Measurements from ENCODE around the gene MLXIP.
"Not testable (repeated sequence)": the region's sequence is repeated elsewhere in the genome, so short reads cannot be mapped to it uniquely, and the experiment has no call there.

MLXIP gene, protein sequence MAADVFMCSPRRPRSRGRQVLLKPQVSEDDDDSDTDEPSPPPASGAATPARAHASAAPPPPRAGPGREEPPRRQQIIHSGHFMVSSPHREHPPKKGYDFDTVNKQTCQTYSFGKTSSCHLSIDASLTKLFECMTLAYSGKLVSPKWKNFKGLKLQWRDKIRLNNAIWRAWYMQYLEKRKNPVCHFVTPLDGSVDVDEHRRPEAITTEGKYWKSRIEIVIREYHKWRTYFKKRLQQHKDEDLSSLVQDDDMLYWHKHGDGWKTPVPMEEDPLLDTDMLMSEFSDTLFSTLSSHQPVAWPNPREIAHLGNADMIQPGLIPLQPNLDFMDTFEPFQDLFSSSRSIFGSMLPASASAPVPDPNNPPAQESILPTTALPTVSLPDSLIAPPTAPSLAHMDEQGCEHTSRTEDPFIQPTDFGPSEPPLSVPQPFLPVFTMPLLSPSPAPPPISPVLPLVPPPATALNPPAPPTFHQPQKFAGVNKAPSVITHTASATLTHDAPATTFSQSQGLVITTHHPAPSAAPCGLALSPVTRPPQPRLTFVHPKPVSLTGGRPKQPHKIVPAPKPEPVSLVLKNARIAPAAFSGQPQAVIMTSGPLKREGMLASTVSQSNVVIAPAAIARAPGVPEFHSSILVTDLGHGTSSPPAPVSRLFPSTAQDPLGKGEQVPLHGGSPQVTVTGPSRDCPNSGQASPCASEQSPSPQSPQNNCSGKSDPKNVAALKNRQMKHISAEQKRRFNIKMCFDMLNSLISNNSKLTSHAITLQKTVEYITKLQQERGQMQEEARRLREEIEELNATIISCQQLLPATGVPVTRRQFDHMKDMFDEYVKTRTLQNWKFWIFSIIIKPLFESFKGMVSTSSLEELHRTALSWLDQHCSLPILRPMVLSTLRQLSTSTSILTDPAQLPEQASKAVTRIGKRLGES

DNA sequence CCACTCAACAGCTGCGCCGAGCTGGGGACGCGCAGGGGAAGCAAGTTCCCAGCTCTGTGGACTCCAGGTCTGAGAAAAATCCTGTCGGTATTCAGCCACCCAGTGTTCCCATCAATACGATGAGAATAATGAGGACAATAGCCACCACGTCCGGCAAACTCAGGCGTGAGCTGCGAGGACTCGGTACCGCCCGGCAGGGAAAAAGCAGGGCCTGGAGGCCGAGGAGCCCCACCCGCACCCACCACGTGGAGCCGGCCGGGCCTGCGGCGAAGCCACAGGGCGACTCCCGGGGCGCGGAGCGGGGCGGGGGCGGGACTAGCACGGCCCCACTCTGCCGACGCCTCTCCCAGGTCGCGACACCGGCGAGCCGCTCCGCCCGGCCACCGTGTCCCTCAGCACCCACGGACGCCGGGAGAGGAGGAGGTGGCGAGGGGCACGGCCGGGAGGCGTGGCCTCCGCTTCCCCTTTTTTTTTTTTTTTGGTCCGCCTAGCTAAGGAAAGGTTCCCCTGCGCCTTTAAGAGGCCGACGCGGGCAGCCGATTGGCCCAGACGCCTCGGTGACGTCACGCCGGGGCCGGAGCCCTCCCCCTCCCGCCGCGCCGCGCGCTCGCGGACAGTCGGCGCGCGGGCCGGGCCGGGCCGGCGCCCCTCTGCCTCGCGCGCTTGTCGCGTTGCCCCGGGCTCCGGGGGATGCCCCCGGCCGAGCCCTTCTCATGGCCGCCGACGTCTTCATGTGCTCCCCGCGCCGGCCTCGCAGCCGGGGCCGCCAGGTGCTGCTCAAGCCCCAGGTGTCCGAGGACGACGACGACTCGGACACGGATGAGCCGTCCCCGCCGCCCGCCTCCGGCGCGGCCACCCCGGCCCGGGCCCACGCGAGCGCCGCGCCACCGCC lies at the start of gene MLXIP:
TSS of gene MLXIP (plus strand) at position 616 of the 892 bp plus-strand sequence. CDS start at position 714, 98 bp downstream.
- DNase-seq: peak; percentile 94

DNA sequence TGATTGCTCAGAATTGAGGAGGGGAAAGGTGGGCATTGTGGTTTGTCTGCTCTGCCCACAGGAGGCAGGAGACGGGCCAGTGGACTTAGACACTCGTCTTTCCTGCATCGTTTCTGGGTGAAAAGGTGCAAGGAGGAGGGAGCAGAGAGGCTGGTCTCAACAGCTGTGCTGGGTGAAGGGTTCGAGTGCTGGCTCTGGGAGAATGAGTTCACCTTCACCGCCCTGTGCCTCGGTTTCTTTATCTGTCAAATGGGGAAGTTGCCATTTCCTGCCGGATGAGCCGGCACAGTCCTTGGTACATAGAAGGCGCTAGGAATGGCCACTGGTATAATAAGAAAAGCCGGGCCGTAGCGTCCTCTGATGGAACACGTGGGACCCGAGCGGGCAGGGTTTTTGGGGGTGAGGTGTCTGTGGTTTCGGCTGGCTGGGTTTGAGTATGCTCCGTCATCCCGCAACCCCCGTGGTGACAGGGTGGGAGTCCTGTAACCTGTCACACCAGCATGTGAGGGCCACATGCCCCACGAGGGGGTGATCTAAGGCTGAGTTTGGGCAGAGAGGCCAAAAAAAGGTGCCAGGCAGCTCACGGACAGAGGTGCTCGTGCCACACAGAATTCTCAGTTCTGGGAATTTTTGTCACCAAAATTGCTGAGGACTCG lies 49.5 kb upstream of the MLXIP start:
- DNase-seq: no peak

DNA sequence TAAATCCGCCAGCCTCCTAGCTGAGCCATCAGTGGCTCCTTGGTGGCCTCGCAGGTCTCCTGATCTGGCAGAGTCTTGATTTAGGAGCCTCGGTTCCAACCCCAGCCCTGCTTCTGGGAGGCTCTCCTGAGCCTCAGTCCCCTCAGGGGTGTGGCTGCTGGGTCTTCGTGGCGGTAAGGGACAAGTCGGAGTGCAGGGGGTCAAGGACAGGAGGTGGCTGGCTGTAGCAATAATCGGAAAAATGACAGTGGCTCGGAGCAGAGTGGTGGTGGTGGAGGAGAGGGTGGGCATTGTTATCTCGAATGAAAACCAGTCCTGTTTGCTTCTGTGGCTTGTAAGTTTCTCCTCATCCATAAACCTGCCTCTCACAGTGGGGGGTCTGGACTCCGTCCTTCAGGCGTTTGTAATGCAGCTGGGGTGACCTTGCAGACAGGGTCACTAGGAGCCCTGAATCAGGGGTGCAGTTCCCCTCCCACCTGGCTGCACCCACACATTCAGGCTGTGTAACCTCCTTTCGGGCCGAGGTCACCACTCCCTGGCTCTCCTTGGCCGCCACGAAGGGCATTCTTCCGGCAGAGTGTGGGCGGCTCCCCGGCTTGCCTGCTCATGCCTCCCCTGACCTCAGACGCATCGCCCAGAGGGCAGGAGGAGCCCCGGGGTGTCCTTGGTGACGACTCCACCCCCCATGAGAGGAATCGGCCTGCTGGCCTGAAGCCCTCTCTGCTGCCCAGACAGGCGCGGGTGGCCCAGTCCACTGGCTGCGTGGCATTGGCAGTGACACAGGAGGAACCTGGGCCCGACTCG lies 48.7 kb upstream of the MLXIP start:
- DNase-seq: no peak

DNA sequence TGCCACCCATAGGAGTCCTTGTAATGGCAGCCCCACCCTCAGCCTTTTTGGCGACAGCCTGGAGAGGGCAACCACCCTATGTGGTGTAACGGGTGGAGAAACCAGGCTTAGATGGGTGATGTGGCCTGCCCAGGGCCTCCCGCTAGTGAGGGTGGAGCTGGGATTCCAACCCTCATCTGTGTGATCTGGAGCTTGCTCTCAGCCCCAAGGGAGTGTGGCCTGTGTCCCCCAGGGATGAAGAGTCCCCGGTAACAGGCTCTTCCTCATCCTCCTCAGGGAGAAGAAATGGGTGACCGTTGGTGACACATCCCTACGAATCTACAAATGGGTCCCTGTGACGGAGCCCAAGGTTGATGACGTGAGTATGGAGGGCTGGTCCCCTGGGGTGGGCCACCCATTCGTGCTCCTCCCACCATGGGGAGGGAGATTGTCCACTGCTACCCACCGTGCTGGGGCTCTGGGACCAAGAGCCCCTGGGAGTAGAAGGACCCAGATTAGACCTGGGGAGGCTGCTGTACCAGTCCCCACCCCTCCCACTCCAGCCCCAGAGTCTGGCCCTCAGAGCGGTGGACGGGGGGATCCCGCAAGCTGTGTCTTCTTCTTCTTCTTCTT lies 48.0 kb upstream of the MLXIP start:
- DNase-seq: no peak

DNA sequence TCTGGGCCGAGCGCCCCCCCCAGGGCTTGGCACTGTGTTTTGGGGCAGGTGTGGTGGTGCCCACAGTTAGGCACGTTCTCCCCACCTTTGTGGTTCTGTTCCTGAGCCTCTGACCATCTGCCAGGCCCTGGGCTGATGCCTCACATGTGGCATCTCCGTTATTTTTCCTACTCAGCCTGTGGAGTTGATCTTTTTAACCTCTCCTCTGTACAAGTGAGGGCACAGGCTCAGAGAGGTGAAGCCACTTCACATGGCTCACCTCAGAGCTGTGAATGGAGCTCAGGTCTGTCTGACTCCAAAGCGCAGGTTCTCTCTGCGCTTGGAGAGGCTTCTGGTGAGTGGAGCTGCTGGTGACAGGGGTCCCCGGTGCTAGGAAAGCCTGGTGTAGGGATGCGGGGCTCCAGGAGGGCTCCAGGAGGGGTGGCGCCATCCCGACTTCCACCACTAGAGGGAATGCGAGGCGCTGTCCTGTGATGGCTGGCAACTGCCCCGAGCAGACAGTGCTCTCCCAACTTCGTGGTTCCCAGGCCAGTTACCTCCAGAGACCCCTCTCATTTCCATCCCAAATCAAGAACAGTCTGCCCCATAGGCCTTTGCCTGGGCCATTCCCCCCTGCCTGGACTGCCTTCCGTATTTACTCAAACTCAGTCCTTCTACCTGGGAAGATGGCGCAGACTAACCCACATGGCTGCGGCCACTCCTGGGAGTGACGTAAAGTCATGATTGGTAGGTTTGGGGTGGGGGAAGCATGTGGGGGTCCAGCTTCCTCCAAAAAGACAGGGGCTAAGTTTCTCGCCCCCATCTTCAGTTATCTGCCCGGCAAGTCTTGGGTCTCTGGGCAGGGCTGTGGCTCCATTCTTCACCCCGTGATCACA lies 47.0 kb upstream of the MLXIP start:
- peak; percentile 30 for DNase-seq

DNA sequence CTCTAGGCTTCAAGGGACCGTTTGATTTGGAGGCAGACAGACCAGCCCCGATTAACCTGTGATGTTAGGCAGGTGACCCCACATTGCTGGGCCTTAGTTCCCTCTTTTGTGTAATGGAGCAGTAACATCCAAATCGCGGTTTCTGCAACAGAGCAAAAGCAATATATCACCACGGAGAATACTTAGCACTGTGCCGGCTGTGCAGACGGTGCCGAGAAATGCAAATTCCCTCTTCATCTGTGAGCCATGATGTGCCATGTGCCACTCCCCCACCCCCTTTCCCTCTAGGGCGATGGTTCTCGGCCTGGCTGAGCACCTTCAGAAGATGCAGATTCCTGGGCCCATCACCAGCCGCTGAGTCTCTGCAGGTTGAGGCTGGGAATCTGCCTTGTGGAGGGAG lies 46.0 kb upstream of the MLXIP start:
- no peak for DNase-seq

DNA sequence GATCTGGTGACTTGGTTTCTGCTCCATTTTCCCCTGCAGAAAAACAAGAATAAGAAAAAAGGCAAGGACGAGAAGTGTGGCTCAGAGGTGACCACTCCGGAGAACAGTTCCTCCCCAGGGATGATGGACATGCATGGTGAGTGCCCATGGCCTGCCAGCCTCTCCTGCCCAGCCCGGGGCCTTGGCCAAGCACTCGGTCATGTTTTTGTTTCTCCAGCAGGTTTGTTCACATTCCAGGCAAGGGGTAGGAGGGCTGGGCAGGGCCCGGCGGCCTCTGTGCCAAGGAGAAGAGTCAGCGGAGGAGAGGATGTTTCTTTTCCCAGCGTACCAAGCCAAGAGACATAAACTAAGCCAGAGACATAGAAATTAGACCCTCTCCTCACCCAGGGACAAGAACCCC lies 43.3 kb upstream of the MLXIP start:
- no peak for DNase-seq

DNA sequence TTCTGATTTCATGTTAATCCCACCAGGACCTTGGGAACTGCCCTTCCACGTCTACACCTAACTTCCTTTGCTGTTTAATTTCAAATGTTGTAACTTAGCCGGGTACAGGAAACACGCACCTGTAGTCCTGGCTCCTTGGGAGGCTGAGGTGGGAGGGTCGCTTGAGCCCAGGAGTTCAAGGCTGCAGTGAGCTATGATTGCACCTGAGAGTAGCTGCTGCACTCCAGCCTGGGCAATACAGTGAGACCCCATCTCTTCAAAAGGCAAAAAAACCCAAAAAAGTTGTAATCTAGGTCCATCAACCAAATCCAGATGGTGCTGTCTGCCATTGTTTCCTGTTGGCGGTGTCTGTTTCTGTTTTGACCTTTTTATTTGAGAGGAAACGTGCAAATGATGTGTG lies 42.4 kb upstream of the MLXIP start:
- DNase-seq: no peak

DNA sequence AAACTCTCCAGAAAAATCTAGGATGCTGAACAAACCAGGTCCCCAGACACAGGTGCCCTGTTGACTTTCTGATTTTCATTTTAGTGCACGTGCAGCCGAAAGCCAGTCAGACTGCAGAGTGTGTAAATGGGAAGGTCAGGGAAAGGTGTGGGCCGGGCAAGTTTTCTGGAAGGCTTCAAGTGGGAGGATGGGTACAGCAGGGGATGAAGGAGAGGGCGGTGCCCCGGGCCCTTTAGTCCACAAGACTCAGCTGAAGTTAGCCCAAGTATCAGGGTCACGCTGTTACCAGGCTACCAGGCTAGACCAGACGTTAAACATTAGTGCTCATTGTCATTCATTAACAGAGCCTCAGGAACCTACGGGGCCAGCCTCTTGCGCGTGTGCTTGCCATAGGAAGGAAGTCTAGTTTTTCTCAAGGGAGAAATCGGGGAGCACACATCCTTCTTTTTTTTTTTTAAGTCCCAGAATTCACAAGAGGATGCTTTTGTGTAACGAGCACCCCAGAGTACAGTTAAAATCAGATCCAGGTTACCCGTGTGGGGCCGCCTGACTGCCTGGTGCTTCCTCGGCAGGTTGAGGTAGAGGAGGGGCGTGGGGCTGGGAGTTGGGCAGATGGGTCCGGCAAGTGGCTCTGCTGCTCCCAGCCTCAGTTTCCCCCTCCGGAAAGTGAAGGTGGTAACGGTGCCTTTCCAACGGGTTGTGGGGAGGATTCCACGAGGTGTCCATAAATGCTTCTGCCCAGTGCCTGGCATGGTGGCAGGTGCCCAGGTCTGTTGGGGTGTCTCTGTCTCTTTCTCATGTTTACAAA lies 37.8 kb upstream of the MLXIP start:
- no peak for DNase-seq

DNA sequence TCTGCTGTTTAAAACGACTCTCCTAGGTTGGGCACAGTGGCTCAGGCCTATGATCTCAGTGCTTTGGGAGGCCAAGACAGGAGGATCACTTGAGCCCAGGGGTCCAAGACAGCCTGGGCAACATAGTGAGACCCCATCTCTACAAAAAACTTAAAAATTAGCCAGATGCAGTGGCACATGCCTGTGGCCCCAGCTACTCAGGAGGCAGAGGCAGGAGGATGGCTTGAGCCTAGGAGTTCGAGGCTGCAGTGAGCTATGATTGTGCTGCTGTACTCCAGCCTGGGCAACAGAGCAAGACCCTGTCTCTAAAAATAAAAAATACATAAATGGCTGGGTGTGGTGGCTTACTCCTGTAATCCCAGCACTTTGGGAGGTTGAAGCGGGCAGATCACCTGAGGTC lies 37.1 kb upstream of the MLXIP start:
- not testable (repeated sequence) for DNase-seq

DNA sequence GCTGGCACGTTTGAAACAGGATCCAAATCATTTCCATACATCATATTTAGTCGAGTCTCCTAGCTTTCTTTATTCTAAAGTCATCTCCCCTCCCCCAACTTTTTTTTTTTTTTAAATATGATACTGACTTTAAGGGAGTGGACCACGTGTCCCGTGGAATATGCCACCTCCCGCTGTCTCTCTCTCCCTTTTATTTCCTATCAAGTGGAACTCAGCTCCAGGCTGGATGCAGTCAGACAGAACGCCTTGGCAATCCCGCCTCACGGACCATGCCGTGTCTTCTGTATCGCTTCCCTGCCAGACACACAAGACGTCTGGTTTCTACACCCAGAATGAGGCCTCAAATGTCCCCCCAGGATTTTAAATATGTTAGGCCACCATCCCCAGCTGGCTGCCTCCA lies 35.6 kb upstream of the MLXIP start:
- no peak for DNase-seq

DNA sequence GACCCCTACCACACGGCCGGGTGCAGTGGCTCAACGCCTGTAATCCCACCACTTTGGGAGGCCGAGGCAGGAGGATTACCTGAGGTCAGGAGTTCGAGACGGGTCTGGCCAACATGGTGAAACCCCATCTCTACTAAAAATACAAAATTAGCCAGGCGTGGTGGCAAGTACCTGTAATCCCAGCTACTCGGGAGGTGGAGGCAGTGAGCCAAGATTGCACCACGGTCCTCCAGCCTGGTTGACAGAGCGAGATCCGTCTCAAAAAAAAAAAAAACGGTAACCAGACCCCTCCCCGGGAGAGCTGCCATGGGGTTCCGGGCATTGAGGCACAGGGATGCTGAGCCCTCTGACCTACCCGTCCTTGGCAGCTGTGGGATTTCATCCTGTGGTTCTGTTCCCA lies 35.1 kb upstream of the MLXIP start:
- no peak for DNase-seq

DNA sequence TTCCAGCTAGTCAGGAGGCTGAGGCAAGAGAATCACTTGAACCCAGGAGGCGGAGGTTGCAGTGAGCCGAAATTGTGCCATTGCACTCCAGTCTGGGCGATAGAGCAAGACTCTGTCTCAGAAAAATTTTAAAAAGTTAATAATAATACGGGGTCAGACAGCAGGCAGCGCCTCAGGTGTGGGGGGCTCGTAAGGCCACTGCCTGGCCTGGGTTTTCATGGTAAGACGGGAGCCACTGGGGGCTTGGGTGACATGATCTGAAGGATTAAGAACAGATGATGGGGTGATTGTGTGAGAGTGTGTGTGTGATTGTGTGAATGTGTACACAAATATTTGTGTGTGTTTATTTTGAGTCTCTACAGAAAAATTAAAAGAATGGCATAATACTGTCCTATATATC lies 33.3 kb upstream of the MLXIP start:
- DNase-seq: no peak

DNA sequence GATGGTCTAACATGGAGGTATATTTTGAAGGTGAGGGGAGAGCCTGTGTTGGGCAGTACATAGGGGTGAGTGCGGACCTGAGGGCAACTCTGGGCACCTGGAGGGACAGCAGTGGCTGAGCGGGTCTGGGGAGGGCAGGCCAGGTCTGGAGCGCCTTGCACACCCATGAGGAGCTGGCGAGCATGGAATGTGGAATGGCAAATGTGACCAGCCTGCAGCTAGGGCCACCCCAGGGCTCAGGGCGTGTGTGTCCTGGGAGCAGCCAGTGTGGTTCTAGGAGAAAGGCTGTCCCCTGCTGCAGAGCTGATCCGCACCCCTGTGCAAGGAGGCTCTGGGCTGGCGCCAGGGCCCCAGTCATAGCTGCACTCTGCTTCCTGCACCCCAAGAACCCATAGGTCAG lies 32.4 kb upstream of the MLXIP start:
- DNase-seq: no peak

DNA sequence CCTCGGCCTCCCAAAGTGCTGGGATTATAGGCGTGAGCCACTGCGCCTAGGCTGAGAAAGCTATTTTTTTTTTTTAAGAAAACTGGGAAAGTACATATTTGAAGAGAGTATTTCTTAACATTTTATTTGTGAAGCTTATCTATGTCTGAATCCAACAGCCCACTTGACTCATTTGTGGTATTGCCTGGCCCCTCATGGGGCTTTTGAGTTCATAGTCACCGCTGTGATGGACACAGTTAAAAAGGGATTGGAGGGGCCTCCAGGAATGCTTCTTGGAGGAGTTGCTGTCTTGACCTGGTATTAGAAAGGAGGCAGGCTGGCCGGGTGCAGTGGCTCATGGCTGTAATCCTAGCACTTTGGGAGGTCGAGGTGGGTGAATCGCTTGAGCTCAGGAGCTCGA lies 30.4 kb upstream of the MLXIP start:
- DNase-seq: peak; percentile 74

DNA sequence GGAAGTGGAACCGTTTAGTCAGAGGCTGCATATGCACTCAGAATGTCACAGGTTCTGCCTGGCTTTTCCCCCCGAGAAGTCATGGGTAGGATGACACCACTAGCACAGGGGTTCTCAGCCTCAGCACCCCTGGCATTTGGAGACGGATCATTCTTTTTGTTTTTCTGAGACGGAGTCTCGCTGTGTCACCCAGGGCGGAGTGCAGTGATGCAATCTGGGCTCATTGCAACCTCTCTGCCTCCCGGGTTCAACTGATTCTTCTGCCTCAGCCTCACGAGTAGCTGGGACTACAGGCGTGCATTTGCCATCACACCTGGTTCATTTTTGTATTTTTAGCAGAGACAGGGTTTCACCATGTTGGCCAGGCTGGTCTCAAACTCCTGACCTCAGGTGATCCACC lies 28.7 kb upstream of the MLXIP start:
- no peak for DNase-seq

DNA sequence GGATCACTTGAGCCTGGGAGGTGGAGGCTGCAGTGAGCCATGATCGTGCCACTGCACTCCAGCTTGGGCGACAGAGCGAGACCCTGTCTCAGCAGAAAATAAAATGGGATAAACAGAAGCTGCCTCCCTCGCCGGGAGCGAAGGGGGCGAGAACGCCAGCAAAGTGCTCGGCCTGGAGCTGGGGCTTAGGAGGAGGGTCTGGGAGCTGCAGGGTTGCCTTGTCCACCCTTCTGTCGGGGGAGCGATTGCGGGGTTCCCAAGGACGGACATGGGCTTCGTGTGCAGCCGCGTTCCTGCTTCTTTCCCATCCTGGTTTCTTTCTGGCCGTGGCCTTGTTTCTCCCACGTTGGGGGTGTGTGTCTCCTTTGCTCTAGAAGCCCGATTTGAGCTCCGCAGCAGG lies 27.9 kb upstream of the MLXIP start:
- DNase-seq: no peak

DNA sequence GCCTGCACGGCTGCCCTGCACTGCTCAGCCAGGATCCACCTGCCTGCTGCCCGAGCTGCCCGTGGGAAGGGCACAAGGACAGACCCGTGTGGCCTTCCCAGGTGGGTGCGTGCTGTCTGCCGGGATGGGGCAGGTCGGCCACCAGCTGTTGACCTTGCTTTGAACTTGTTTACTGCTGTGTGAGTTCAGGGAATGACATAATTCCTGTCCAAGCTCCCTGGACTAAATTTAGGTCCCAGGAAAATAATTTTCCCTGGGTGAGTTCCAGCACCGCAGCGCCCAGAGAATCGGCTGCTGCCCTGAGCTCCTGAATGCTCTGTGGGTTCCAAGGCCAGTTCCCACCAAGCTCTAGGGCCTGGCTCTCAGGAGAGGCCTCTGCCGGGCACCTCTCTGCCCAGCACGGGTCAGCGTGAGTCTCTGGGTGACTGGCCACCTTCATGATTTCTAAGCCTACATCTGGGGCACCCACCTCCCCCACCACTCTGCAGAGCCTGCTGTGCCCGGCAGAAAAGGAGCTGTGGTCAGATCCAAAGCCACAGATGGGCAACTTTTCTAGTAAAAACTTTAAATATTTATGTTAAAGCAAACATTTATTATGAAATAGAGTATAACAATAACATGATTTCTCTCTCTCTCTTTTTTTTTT lies 27.2 kb upstream of the MLXIP start:
- no peak for DNase-seq

DNA sequence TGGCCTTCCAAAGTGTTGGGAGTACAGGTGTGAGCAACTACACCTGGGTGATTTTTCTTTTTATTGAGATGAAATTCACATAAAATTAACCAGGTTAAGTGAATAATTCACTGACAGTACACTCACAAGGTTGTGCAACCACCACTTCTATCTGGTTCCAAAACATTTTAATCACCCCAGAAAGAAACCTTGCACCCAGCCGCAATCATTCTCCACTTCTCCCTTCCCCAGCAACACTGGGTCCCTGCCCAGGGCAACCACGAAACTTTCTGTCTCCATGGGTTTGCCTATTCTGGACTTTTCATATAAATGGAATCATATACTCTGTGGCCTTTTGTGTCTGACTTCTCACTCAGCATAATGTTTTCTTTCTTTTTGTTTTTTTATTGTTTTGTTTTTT lies 26.3 kb upstream of the MLXIP start:
- no peak for DNase-seq
